Duodenal mucosa (tissue), 2 donors: ENCODE results near the gene BMPR1B.

ENCODE experiments used
- H3K27ac ChIP-seq: one replicate; pipeline ENCODE4 v1.7.0; 2013; ENCODE audit warnings: low read depth, low read length
- H3K27me3 ChIP-seq, 2 donors: one replicate each; pipeline ENCODE4 v1.7.0; 2013; ENCODE audit warnings: low read length in 2 of 2, control low read depth in 1 of 2; ENCODE audit not compliant: insufficient read depth in 2 of 2, control insufficient read depth in 1 of 2
- H3K36me3 ChIP-seq, 2 donors: one replicate each; pipeline ENCODE4 v1.7.0; 2013; ENCODE audit warnings: low read length in 2 of 2, control low read depth in 1 of 2; ENCODE audit not compliant: insufficient read depth in 2 of 2, control insufficient read depth in 1 of 2
- H3K4me1 ChIP-seq, 2 donors: one replicate each; pipeline ENCODE4 v1.7.0; 2013; ENCODE audit warnings: low read length in 2 of 2, control low read depth in 1 of 2; ENCODE audit not compliant: insufficient read depth in 2 of 2, control insufficient read depth in 1 of 2
- H3K4me3 ChIP-seq, 2 donors: one replicate each; pipeline ENCODE4 v1.7.0; 2013; ENCODE audit warnings: low read length in 2 of 2, low read depth in 1 of 2
- H3K9ac ChIP-seq, 2 donors: one replicate each; pipeline ENCODE4 v1.7.0; 2013; ENCODE audit warnings: low read length in 2 of 2, low read depth in 1 of 2
- H3K9me3 ChIP-seq, 2 donors: one replicate each; pipeline ENCODE4 v1.7.0; 2013; ENCODE audit warnings: low read length in 2 of 2, control low read depth in 1 of 2; ENCODE audit not compliant: control insufficient read depth in 1 of 2

BMPR1B gene

DNA sequence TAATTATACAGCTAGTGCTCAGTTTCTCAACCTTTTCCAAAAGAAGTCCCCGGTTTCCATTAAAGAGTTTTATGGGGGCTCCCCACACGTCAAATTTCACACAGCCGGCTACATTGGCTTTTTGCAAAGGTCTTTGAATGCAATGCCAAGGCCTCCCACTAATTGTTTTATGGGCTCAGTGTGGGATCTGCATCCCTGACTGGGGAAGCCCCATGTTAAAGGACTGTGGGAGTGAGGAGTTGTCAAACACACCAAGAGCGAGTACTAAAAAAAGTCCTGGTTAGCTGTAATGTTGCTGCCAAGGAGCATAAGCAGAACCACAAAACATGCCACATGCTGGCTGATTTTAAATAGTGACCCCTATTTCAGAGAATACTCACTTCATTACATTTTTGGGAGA, 162.6 kb downstream of the BMPR1B start:
- Histone ChIP-seq H3K27ac (no peak overlapping the region), H3K4me1 (no peaks in the 10 kb centered on the region), H3K4me3 (no peak overlapping the region), H3K9ac (no peak overlapping the region), H3K36me3 (no peaks in the 10 kb centered on the region), H3K27me3 (no peaks in the 10 kb centered on the region), H3K9me3 (no peaks in the 10 kb centered on the region)

DNA sequence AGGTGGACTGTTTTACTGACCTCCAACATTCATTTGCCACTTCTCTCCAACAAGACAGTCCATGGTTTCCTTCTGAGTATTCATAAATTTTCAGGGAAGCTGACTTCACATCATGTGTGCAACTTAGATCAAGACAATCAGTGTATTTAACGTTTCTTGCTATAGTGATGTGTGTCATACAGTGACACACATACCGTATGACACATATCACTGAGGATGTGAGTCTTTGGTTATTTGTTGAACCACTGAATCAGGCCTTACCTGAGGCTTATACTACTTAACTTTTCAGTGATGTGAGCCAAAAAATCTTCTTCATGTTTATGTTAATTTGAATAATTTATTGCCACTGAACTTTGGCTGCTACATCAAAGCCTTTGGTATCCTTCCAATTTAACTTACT, 166.8 kb downstream of the BMPR1B start:
- H3K4me1 ChIP-seq = no peaks in the 10 kb centered on the region
- no peak overlapping the region for H3K4me3 ChIP-seq
- H3K27me3 ChIP-seq = no peaks in the 10 kb centered on the region
- no peak overlapping the region for H3K27ac ChIP-seq
- no peaks in the 10 kb centered on the region for H3K9me3 ChIP-seq
- H3K9ac ChIP-seq = no peak overlapping the region
- no peaks in the 10 kb centered on the region for H3K36me3 ChIP-seq

DNA sequence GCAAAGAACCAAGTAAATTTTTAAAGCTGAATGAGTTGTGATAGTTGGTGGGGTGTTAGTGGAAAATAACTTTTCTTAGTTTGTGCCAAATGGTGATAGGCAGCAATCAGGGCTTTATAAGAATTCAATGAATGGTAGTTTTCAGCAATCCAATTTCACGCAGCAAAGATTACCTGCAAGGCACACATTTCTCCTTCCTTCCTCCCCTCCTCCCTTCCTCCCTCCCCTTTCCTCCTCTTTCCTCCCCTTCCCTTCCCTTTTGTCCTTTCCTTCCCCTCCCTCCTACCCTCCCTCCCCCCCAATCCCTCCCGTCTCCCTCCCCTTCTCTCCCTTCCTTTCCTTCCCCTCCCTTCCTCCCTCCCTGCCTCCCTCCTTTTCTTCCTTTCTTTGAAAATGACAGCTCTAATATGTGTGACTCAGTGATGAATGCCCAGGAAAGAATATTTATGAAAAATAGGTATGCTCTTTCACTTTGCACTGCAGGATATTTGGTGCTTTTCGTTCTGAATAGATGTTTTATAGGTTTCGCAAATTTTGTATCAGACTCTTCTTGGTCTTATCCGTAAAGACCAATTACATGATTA, 168.1 kb downstream of the BMPR1B start:
- H3K36me3 ChIP-seq = no peaks in the 10 kb centered on the region
- no peak overlapping the region for H3K27ac ChIP-seq
- H3K4me1 ChIP-seq = no peaks in the 10 kb centered on the region
- H3K4me3 ChIP-seq = no peak overlapping the region
- no peak overlapping the region for H3K9ac ChIP-seq
- H3K9me3 ChIP-seq = no peaks in the 10 kb centered on the region
- no peaks in the 10 kb centered on the region for H3K27me3 ChIP-seq

DNA sequence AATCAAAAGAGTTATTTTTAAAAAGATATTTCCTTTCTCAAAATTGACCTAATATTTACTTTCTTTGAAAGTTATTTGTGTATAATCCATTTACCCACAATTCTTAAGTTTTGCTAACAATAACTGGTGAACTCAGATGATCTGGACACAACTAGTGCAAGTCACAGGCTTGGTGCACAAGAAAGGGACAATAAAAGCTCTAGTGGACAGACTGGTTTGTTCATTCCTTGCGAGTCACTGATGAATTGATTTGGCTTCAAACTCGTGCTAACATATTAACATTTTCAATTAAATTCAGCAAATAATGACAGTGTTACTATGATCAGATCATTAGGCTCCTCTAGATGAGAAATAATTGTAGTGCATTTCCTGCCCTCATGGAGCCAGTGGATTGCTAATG, 169.2 kb downstream of the BMPR1B start:
- H3K27me3 ChIP-seq = no peaks in the 10 kb centered on the region
- no peak overlapping the region for H3K9ac ChIP-seq
- no peaks in the 10 kb centered on the region for H3K9me3 ChIP-seq
- H3K4me3 ChIP-seq = no peak overlapping the region
- no peaks in the 10 kb centered on the region for H3K36me3 ChIP-seq
- no peaks in the 10 kb centered on the region for H3K4me1 ChIP-seq
- H3K27ac ChIP-seq = no peak overlapping the region

DNA sequence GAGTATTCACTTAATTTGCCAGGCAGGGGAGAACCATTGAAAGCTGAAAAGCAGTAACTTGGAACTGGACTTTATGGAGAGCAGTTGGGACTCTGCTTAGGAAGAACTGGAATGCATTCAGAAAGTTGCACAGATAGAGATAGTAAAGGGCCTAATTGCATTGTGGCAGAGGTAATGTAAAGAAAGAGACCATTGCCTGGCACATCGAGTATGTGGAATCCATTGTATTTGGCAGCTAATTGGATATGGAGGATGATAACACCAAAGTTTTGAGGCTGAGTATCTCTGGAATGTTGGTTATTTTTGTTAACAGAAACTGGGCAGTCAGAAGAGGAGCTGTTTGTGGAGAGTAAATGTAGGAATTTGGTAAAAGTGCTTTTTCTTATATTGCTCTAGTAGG, 169.9 kb downstream of the BMPR1B start:
- H3K27me3 ChIP-seq = no peaks in the 10 kb centered on the region
- H3K9ac ChIP-seq = no peak overlapping the region
- no peak overlapping the region for H3K4me3 ChIP-seq
- H3K4me1 ChIP-seq = no peaks in the 10 kb centered on the region
- H3K36me3 ChIP-seq = no peaks in the 10 kb centered on the region
- no peak overlapping the region for H3K27ac ChIP-seq
- no peaks in the 10 kb centered on the region for H3K9me3 ChIP-seq

DNA sequence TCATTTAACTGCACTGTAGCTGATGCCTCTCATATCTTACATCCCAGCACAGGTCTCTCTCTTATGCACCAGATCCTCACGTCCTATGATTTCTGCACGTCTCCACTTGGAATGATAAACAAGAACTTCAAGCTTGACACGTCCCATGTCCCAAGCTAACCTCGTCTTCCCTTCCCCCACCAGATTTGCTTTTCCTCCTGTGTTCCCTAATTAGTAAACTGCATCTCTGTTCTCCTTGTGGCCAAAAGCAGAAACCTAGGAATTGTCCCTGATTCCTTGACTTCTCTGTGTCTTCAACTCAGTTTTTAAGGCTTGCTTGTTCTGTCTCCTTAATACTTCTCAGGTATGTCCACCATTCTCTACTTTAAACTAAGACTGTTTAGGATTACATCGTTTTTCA, 171.9 kb downstream of the BMPR1B start:
- no peak overlapping the region for H3K27ac ChIP-seq
- no peaks in the 10 kb centered on the region for H3K9me3 ChIP-seq
- H3K36me3 ChIP-seq = no peaks in the 10 kb centered on the region
- no peaks in the 10 kb centered on the region for H3K27me3 ChIP-seq
- no peaks in the 10 kb centered on the region for H3K4me1 ChIP-seq
- no peak overlapping the region for H3K9ac ChIP-seq
- no peak overlapping the region for H3K4me3 ChIP-seq

DNA sequence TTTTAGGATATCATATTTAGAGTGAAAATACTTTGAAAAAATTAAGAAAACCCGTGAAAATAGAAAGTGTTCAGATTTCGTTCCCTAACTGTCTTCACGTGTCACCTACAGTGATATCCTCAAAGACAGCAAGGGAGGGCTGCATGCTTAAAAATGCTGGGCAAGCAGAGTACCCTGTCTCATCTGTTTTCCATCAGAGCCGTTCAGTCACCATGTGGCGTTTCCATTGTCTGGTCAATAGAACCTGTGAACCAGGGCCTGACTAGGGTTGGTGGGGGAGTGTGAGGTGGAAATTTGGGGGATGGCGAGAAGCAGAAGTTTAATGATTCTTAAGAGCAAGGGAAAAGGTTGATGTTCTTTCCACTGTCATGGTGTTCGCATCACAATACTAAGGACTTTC, 173.9 kb downstream of the BMPR1B start:
- no peak overlapping the region for H3K27ac ChIP-seq
- H3K27me3 ChIP-seq = no peaks in the 10 kb centered on the region
- no peaks in the 10 kb centered on the region for H3K9me3 ChIP-seq
- H3K9ac ChIP-seq = no peak overlapping the region
- no peak overlapping the region for H3K4me3 ChIP-seq
- no peaks in the 10 kb centered on the region for H3K36me3 ChIP-seq
- no peaks in the 10 kb centered on the region for H3K4me1 ChIP-seq

DNA sequence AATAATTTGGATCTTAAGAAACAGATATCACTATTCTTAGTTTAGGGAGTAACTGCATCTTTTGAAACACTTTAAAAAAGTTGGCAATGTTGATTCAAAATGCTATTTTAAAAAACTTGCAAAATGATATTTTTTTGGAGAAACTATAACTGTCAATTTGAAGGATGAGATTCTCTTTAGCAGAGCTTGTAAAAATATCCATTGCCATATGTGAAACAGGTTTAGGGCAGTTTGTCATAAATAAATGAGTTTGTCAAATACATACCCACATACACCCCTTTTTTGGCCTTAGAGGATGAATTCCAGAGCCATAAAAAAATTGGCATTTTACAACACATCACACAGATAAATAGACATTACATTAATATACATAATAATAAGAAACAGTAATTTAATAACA, 174.6 kb downstream of the BMPR1B start:
- H3K9ac ChIP-seq = no peak overlapping the region
- no peak overlapping the region for H3K27ac ChIP-seq
- H3K9me3 ChIP-seq = no peaks in the 10 kb centered on the region
- H3K4me1 ChIP-seq = no peaks in the 10 kb centered on the region
- no peak overlapping the region for H3K4me3 ChIP-seq
- H3K36me3 ChIP-seq = no peaks in the 10 kb centered on the region
- no peaks in the 10 kb centered on the region for H3K27me3 ChIP-seq

DNA sequence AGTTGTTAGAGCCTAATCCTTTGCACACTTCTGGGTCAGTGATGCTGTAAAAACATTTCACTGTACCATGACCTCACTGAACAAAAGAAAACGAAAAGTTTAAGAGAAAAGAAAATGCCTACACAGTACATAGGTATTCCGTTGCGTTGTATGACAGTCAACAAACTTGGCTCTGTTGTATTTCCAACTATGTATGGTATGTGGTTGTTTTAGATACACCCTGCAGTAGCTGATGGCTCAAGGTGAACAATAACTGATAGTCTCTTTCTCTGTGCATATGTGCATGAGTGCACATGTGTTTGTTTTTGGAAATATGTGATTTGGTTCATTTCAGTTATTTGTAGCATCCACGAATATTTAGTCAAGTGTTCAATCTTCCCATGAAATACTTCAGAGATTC, 176.0 kb downstream of the BMPR1B start:
- no peak overlapping the region for H3K9ac ChIP-seq
- no peaks in the 10 kb centered on the region for H3K36me3 ChIP-seq
- no peaks in the 10 kb centered on the region for H3K4me1 ChIP-seq
- no peak overlapping the region for H3K27ac ChIP-seq
- no peak overlapping the region for H3K4me3 ChIP-seq
- no peaks in the 10 kb centered on the region for H3K9me3 ChIP-seq
- H3K27me3 ChIP-seq = no peaks in the 10 kb centered on the region

DNA sequence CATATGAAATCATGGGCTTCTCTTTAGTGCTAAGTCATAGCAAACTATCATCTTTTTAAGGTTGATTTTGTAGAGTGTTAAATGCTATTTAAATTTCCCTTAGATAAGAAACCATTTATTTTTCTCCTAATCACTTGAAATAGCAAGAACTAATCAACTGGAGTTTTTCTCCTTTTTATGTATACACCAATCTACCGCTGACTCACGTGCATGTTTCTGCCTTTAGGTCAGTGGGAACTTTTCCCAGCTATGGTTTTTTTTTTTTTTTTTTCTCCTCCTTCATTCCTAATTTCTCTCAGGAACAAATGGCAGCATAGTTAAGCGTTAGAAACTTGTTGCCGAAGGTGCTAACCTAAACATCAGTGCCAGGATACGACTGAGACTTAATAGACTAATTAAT, 176.4 kb downstream of the BMPR1B start:
- H3K4me3 ChIP-seq = no peak overlapping the region
- H3K4me1 ChIP-seq = no peaks in the 10 kb centered on the region
- no peaks in the 10 kb centered on the region for H3K36me3 ChIP-seq
- no peaks in the 10 kb centered on the region for H3K27me3 ChIP-seq
- no peak overlapping the region for H3K9ac ChIP-seq
- H3K9me3 ChIP-seq = no peaks in the 10 kb centered on the region
- no peak overlapping the region for H3K27ac ChIP-seq

DNA sequence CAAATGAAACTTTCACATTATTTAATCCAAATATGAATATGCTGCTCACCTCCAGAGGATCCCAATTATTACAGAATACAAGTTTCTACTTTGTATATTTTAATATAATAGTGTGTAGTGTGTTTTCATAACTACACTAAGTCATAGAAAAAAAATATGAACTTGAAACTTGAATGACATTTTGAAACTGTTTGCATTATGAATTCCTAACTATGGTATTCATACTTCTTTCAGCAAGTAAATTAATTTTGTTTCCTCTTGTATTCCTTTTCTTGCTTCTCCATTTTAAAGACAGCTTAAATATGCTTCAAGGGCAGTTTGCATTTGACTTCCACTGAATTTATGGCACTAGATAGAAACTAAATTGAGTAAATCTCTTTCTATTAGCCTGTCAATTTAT, 177.1 kb downstream of the BMPR1B start:
- H3K27me3 ChIP-seq = no peaks in the 10 kb centered on the region
- no peak overlapping the region for H3K27ac ChIP-seq
- H3K4me1 ChIP-seq = no peaks in the 10 kb centered on the region
- H3K4me3 ChIP-seq = no peak overlapping the region
- no peaks in the 10 kb centered on the region for H3K9me3 ChIP-seq
- no peak overlapping the region for H3K9ac ChIP-seq
- H3K36me3 ChIP-seq = no peaks in the 10 kb centered on the region
